HG03378 (cell line): ENCODE measurements around the gene MUC5AC.
"Not testable (repeated sequence)": the region's sequence is repeated elsewhere in the genome, so short reads cannot be mapped to it uniquely, and the experiment has no call there.

ENCODE experiments used
- ATAC-seq: cut with Tn5 transposase; IDR thresholded peaks from one replicate; pipeline ENCODE4 v1.9.1; 2021; ENCODE audit warnings: mild to moderate bottlenecking, moderate library complexity; ENCODE audit not compliant: unreplicated experiment

MUC5AC gene

GRCh38 chr11:1231396-1232020, 73.8 kb downstream of the MUC5AC start:
- no peak for ATAC-seq

- no peak for ATAC-seq
Measured at GRCh38 chr11:1232021-1232882, 74.5 kb downstream of the MUC5AC start.

GRCh38 chr11:1232883-1233321, 75.1 kb downstream of the MUC5AC start:
- ATAC-seq: no peak

GRCh38 chr11:1233351-1234053, 75.7 kb downstream of the MUC5AC start:
- no peak for ATAC-seq

- no peak for ATAC-seq
Measured at GRCh38 chr11:1234054-1234720, 76.4 kb downstream of the MUC5AC start.

- no peak for ATAC-seq
Measured at GRCh38 chr11:1234771-1235305, 77.1 kb downstream of the MUC5AC start.

GRCh38 chr11:1235306-1235900, 77.7 kb downstream of the MUC5AC start:
- no peak for ATAC-seq

- ATAC-seq: no peak
Measured at GRCh38 chr11:1235901-1236315, 78.2 kb downstream of the MUC5AC start.

- no peak for ATAC-seq
Measured at GRCh38 chr11:1236316-1237127, 78.8 kb downstream of the MUC5AC start.

- ATAC-seq: no peak
Measured at GRCh38 chr11:1237128-1237580, 79.4 kb downstream of the MUC5AC start.

- no peak for ATAC-seq
Measured at GRCh38 chr11:1237851-1238250, 80.1 kb downstream of the MUC5AC start.

GRCh38 chr11:1238767-1239595, 81.2 kb downstream of the MUC5AC start:
- no peak for ATAC-seq

- no peak for ATAC-seq
Measured at GRCh38 chr11:1239596-1240205, 81.9 kb downstream of the MUC5AC start.

- ATAC-seq: no peak
Measured at GRCh38 chr11:1240771-1241170, 83.0 kb downstream of the MUC5AC start.

GRCh38 chr11:1241706-1242105, 84.0 kb downstream of the MUC5AC start:
- ATAC-seq: no peak

- ATAC-seq: no peak
Measured at GRCh38 chr11:1242289-1242688, 84.5 kb downstream of the MUC5AC start.

GRCh38 chr11:1242751-1243150, 85.0 kb downstream of the MUC5AC start:
- ATAC-seq: not testable (repeated sequence)

GRCh38 chr11:1243521-1243920, 85.8 kb downstream of the MUC5AC start:
- ATAC-seq: not testable (repeated sequence)
